Measurements from ENCODE around the gene CRTC3.

The CRTC3 gene

GRCh38 chr15:90483012-90483307 is 46.8 kb upstream of the CRTC3 start:
- no peak overlapping the region for H3K9ac ChIP-seq (ENCODE audit: low read depth, low read length, poor library complexity, severe bottlenecking)
- H3K9me3 ChIP-seq (ENCODE audit: insufficient read depth, low read depth, low read length), result no peaks in the 10 kb centered on the region
- no peak overlapping the region for H2AFZ ChIP-seq (ENCODE audit: low read length)
- no peak overlapping the region for H3K4me3 ChIP-seq (ENCODE audit: low read length, poor library complexity, severe bottlenecking)
- no peak overlapping the region for H3K4me2 ChIP-seq (ENCODE audit: low read depth, low read length, poor library complexity, severe bottlenecking)
- no peaks in the 10 kb centered on the region for H3K79me2 ChIP-seq (ENCODE audit: insufficient read depth, low read length)
- 0 out of 2 replicates have a peak, but pooled peaks cover 5% of the 10 kb centered on the region for H3F3A ChIP-seq (ENCODE audit: low read depth)
- peaks cover 37% of the 10 kb centered on the region for H3K4me1 ChIP-seq (ENCODE audit: insufficient read depth, low read length, poor library complexity, severe bottlenecking)
- no peaks in the 10 kb centered on the region for H3K27me3 ChIP-seq (ENCODE audit: insufficient read depth, low read length, poor library complexity, severe bottlenecking)
- TF ChIP-seq CTCF (conservative IDR thresholded peaks at IDR 0.05; ENCODE audit: low read length) (no peak), EZH2phosphoT487 (IDR thresholded peaks at IDR 0.05; ENCODE audit: borderline replicate concordance) (no peak)
- no peaks in the 10 kb centered on the region for H3K9me2 ChIP-seq (replicated peaks; ENCODE audit: low read depth, low read length)
- peaks cover 60% of the 10 kb centered on the region; the same call in 1 of the 2 replicates for H3K36me3 ChIP-seq (ENCODE audit: insufficient read depth, low read length)
- no peaks in the 10 kb centered on the region for H4K20me1 ChIP-seq (ENCODE audit: insufficient read depth, low read length, poor library complexity, severe bottlenecking)

- H3F3A ChIP-seq (ENCODE audit: low read depth), result 0 out of 2 replicates have a peak, but pooled peaks cover 2% of the 10 kb centered on the region
- no peak overlapping the region for H3K4me2 ChIP-seq (ENCODE audit: low read depth, low read length, poor library complexity, severe bottlenecking)
- H3K27me3 ChIP-seq (ENCODE audit: insufficient read depth, low read length, poor library complexity, severe bottlenecking), result no peaks in the 10 kb centered on the region
- H3K36me3 ChIP-seq (ENCODE audit: insufficient read depth, low read length), result peaks cover 65% of the 10 kb centered on the region; the same call in 1 of the 2 replicates
- peaks cover 30% of the 10 kb centered on the region for H3K4me1 ChIP-seq (ENCODE audit: insufficient read depth, low read length, poor library complexity, severe bottlenecking)
- H3K4me3 ChIP-seq (ENCODE audit: low read length, poor library complexity, severe bottlenecking), result no peak overlapping the region
- H3K9me3 ChIP-seq (ENCODE audit: insufficient read depth, low read depth, low read length), result no peaks in the 10 kb centered on the region
- no peaks in the 10 kb centered on the region for H3K9me2 ChIP-seq (replicated peaks; ENCODE audit: low read depth, low read length)
- no peak overlapping the region for H3K9ac ChIP-seq (ENCODE audit: low read depth, low read length, poor library complexity, severe bottlenecking)
- H4K20me1 ChIP-seq (ENCODE audit: insufficient read depth, low read length, poor library complexity, severe bottlenecking), result no peaks in the 10 kb centered on the region
- no peaks in the 10 kb centered on the region for H3K79me2 ChIP-seq (ENCODE audit: insufficient read depth, low read length)
- TF ChIP-seq EZH2phosphoT487 (IDR thresholded peaks at IDR 0.05; ENCODE audit: borderline replicate concordance) (no peak), CTCF (conservative IDR thresholded peaks at IDR 0.05; ENCODE audit: low read length) (no peak)
- H2AFZ ChIP-seq (ENCODE audit: low read length), result no peak overlapping the region
These were observed 46.1 kb upstream of the CRTC3 start for GRCh38 chr15:90483637-90484036.

GRCh38 chr15:90487186-90487585 is 42.5 kb upstream of the CRTC3 start:
- Histone ChIP-seq H3K27me3 (ENCODE audit: insufficient read depth, low read length, poor library complexity, severe bottlenecking) (no peaks in the 10 kb centered on the region), H3K36me3 (ENCODE audit: insufficient read depth, low read length) (peaks cover 72% of the 10 kb centered on the region; the same call in 1 of the 2 replicates), H3K9me2 (replicated peaks; ENCODE audit: low read depth, low read length) (no peaks in the 10 kb centered on the region), H3K4me2 (ENCODE audit: low read depth, low read length, poor library complexity, severe bottlenecking) (no peak overlapping the region), H3K9me3 (ENCODE audit: insufficient read depth, low read depth, low read length) (no peaks in the 10 kb centered on the region), H3K9ac (ENCODE audit: low read depth, low read length, poor library complexity, severe bottlenecking) (no peak overlapping the region), H3K4me3 (ENCODE audit: low read length, poor library complexity, severe bottlenecking) (no peak overlapping the region), H4K20me1 (ENCODE audit: insufficient read depth, low read length, poor library complexity, severe bottlenecking) (no peaks in the 10 kb centered on the region), H3K79me2 (ENCODE audit: insufficient read depth, low read length) (no peaks in the 10 kb centered on the region), H3K4me1 (ENCODE audit: insufficient read depth, low read length, poor library complexity, severe bottlenecking) (no peaks in the 10 kb centered on the region), H3F3A (ENCODE audit: low read depth) (no peaks in the 10 kb centered on the region), H2AFZ (ENCODE audit: low read length) (no peak overlapping the region)
- TF ChIP-seq CTCF (conservative IDR thresholded peaks at IDR 0.05; ENCODE audit: low read length), result no peak
- no peak for TF ChIP-seq EZH2phosphoT487 (IDR thresholded peaks at IDR 0.05; ENCODE audit: borderline replicate concordance)
